Heart left ventricle (tissue), 16 donors: ENCODE data around the gene CCDC148. TPM values are rescaled to one million over a fixed set of nuclear protein-coding genes. Genes with fewer than 3 reads are reported as not detected.

Experiments
- ATAC-seq, 4 donors: fragments of 200-7000 bp; cut with Tn5 transposase; one replicate each; pipeline ENCODE4 v1.9.1; 2020 to 2022; ENCODE audit warnings: moderate library complexity in 4 of 4, mild to moderate bottlenecking in 3 of 4, moderate number of reproducible peaks in 1 of 4
- DNase-seq, 5 donors: peaks; one replicate each; pipeline ENCODE4 v3.0.0-alpha.2; 2020
- H3K27ac ChIP-seq, 12 donors: fragments of 200-600 bp; sonication (generic) in 4 of 12; one replicate each; pipeline versions ENCODE4 v1.5.0 to v1.8.0; 2016 to 2022; ENCODE audit warnings: mild to moderate bottlenecking in 2 of 12
- H3K27me3 ChIP-seq, 9 donors: fragments of 200-600 bp; sonication (generic) in 2 of 9; one replicate each; pipeline versions ENCODE4 v1.5.1 to v1.8.0; 2016 to 2022; ENCODE audit warnings: mild to moderate bottlenecking in 3 of 9
- H3K36me3 ChIP-seq, 9 donors: fragments of 200-600 bp; sonication (generic) in 2 of 9; one replicate each; pipeline versions ENCODE4 v1.5.0 to v1.8.0; 2018 to 2022; ENCODE audit warnings: mild to moderate bottlenecking in 2 of 9
- H3K4me1 ChIP-seq, 12 donors: fragments of 200-600 bp; sonication (generic) in 4 of 12; one replicate each; pipeline versions ENCODE4 v1.5.0 to v1.8.0; 2016 to 2022; ENCODE audit warnings: mild to moderate bottlenecking in 3 of 12
- H3K4me3 ChIP-seq, 12 donors: fragments of 200-600 bp; sonication (generic) in 4 of 12; one replicate each; pipeline versions ENCODE4 v1.5.0 to v1.8.0; 2017 to 2022; ENCODE audit warnings: mild to moderate bottlenecking in 9 of 12, moderate library complexity in 4 of 12
- H3K9me3 ChIP-seq, 12 donors: fragments of 200-600 bp; sonication (generic) in 4 of 12; one replicate each; pipeline versions ENCODE4 v1.5.0 to v1.8.0; 2016 to 2022; ENCODE audit warnings: mild to moderate bottlenecking in 1 of 12
- POLR2A ChIP-seq, 2 donors: fragments of 450-650 bp; IDR thresholded peaks; one replicate each; pipeline ENCODE4 v1.6.1; 2017; ENCODE audit warnings: antibody characterized with exemption in 2 of 2, mild to moderate bottlenecking in 2 of 2, moderate library complexity in 2 of 2
- WGBS, 4 donors: extraction: QIAGEN DNeasy Blood & Tissue Kit in 2 of 4; methylation state at CpG; one replicate each; pipeline versions ENCODE4 v1.1.5 to v1.1.7; 2013 to 2018; 5-methylcytosine and 5-hydroxymethylcytosine counted together
- intact Hi-C, 10 donors: fragments of 100-400 bp; cut with DNase I; formaldehyde crosslinking; loops; one replicate each; pipeline versions ENCODE4 v1.11.1 to v1.14.2; 2022
- polyA plus RNA-seq, 2 donors: library from polyadenylated mRNA; stranded (reverse); fragments of 200-250 nt; gene quantifications; one replicate each; pipeline ENCODE4 v1.2.3, GENCODE V29; 2013
- total RNA-seq, 9 donors: library from RNA; depleted of rRNA in 2 of 9; stranded (reverse); fragments of >200 nt in 2 of 9; fragmentation: NEBNext Ultra II Directional in 3 of 9; extraction: Animal tissue kit (Norgen Biotek cat#: 25700) in 3 of 9; gene quantifications; one replicate each; pipeline versions ENCODE4 v1.1.0 to v1.2.4, GENCODE V29; 2016 to 2023
- TF ChIP-seq, protein P1 (sequence below), 12 donors: fragments of 200-600 bp; sonication (generic) in 4 of 12; IDR thresholded peaks; one replicate each; pipeline versions ENCODE4 v1.5.0 to v1.8.0; 2018 to 2022; ENCODE audit warnings: antibody characterized with exemption in 12 of 12, mild to moderate bottlenecking in 5 of 12
- donor health status: ischemic (EF 13 %, LVEDD 7.1; RV severe dilation, severe dysfunction).
- donor health status: healthy with polysubstance abuse.
- donor health status: DM: no; HTN: yes; CAD: no.
- donor health status: DM: no; HTN: no; CAD: no.
- donor health status: ischemic (EF 25% LVEDD 6.9; RV normal size, moderate dysfunction).
- donor health status: ischemic (EF 25% LVEDD 5.7; RV mildly dilated, moderate dysfunction).
- donor health status: healthy.
- donor health status: DM: yes; HTN: yes; CAD: no.
- donor health status: ischemic (EF 35%, LVEDD 5.7; RV mildly dilated, moderate dysfunction).
- donor health status: nonischemic (EF 11% LVEDD 7.7; RV severe dilation, severe dysfunction).
- donor health status: DM: yes; HTN: yes; CAD: no.
- donor health status: PGD.
- donor health status: ischemic (EF 29% LVEDD 5.4; RV normal size, mild dysfunction).
- donor health status: nonischemic (EF 23%, LVEDD 6.1; RV moderate dilation, normal function).

Gene CCDC148
- total and polyA plus RNA-seq, 11 donors, result 0.24 to 1.2 (median 0.75) TPM; not detected in 2

DNA sequence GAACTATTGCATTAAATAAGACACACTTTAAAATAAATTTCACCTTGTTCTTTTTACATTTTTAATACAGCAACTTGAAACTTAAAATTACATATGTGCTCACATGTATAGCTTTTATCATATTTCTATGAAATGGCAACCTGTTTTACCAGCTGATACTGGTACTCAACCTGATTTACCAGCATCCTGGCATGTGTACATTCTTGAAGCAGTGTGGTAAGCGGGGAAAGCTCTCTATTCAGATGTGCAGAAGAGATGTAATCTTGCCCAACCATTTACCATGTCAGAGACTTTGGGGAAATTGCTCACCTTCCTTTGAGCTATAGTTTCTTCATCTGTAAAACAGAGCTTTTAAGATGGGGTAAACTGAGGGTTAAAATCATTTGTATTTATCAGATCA is 133.2 kb downstream of the CCDC148 start:
- H3K36me3 ChIP-seq, result no peaks in the 10 kb centered on the region
- H3K9me3 ChIP-seq, result peaks cover 0 to 20% (median 0%) of the 10 kb centered on the region in 12 donors
- intact Hi-C loops, result no loop called here
- no peak for DNase-seq
- TF ChIP-seq, protein P1, sequence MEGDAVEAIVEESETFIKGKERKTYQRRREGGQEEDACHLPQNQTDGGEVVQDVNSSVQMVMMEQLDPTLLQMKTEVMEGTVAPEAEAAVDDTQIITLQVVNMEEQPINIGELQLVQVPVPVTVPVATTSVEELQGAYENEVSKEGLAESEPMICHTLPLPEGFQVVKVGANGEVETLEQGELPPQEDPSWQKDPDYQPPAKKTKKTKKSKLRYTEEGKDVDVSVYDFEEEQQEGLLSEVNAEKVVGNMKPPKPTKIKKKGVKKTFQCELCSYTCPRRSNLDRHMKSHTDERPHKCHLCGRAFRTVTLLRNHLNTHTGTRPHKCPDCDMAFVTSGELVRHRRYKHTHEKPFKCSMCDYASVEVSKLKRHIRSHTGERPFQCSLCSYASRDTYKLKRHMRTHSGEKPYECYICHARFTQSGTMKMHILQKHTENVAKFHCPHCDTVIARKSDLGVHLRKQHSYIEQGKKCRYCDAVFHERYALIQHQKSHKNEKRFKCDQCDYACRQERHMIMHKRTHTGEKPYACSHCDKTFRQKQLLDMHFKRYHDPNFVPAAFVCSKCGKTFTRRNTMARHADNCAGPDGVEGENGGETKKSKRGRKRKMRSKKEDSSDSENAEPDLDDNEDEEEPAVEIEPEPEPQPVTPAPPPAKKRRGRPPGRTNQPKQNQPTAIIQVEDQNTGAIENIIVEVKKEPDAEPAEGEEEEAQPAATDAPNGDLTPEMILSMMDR (IDR thresholded peaks at IDR 0.05), result no peak
- no peak for TF ChIP-seq POLR2A (IDR thresholded peaks at IDR 0.05)
- WGBS, 4 donors, result 97 to 100% (median 98%) methylated on average over 1 of the region's 1 CpG
- no peak overlapping the region for H3K4me3 ChIP-seq
- no peaks in the 10 kb centered on the region for H3K4me1 ChIP-seq
- no peak overlapping the region for H3K27ac ChIP-seq
- H3K27me3 ChIP-seq, result no peaks in the 10 kb centered on the region
- no peak for ATAC-seq

DNA sequence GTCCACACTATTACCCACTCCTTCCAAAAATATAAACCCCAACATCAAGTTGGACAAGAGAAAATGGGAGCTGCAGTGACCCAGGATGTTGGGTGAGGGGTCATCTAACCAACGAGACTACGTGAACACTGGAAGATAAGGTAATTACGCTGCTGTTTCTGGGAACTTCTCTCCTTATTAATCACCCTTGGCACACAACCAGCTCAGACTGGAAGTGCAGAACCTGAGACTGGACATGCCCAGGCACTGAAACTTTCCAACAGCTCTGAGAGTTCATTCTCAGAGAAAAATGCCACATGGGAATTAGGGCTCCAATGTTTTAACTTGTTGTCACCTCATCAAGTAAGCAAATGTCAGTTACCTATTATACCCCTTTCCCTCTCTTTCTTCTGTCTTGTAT is 135.3 kb downstream of the CCDC148 start:
- Histone ChIP-seq H3K27ac (no peak overlapping the region), H3K4me3 (no peak overlapping the region), H3K9me3 (peaks cover 0 to 10% (median 0%) of the 10 kb centered on the region in 12 donors), H3K4me1 (peaks cover 0 to 2% (median 0%) of the 10 kb centered on the region in 12 donors), H3K27me3 (no peaks in the 10 kb centered on the region), H3K36me3 (no peaks in the 10 kb centered on the region)
- ATAC-seq (no peak), DNase-seq (no peak)
- 26 to 33% (median 29%) methylated on average over 3 of the region's 3 CpGs for WGBS, 4 donors
- intact Hi-C loops, result no loop called here
- TF ChIP-seq, protein P1 (IDR thresholded peaks at IDR 0.05), result no peak
- no peak for TF ChIP-seq POLR2A (IDR thresholded peaks at IDR 0.05)

DNA sequence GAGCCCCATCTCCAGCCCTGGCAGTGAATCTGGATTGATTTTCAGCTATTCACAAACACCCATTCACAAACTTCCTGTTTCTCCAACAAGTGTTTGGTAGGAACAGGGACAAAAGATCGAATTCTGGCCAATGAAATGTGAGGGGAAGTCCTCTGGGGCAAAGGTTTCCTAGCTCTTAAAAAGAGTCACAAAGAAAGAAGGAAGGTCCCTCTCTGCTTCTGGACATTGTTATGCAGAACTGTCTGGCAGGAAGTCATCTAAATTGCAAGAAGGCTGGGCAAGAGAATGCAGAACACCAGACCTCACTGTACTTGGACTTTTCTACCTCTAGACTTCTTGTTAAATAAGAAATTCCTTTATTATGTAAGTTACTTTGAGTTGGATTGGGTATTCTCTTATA is 137.3 kb downstream of the CCDC148 start:
- no peaks in the 10 kb centered on the region for H3K36me3 ChIP-seq
- ATAC-seq (no peak), DNase-seq (no peak)
- 37 to 64% (median 60%) methylated on average over 1 of the region's 1 CpG for WGBS, 4 donors
- peaks cover 0 to 8% (median 0%) of the 10 kb centered on the region in 12 donors for H3K4me1 ChIP-seq
- peaks cover 0 to 10% (median 0%) of the 10 kb centered on the region in 12 donors for H3K9me3 ChIP-seq
- intact Hi-C loops, result no loop called here
- no peak for TF ChIP-seq POLR2A (IDR thresholded peaks at IDR 0.05)
- TF ChIP-seq, protein P1 (IDR thresholded peaks at IDR 0.05), result no peak
- no peak overlapping the region for H3K4me3 ChIP-seq
- H3K27me3 ChIP-seq, result no peaks in the 10 kb centered on the region
- no peak overlapping the region for H3K27ac ChIP-seq

DNA sequence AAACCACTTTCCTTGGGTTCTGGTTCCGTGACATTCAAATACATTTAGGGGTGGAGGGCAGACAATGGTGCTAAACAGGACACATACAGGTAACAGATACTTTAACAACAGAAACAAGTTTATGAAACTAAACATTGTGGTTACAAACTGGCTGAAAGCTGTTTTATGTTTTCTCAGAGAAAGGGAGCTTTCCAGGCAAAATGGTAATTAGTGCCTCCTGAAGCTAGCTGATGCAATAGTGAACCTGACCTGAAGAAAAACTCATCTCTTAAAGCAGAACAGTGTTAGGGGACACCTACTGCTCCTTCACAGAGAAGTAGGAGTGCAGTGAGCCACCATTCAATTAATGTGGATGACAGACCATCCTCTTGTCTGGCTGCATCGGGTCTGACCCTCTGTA is 138.9 kb downstream of the CCDC148 start:
- DNase-seq (no peak), ATAC-seq (no peak)
- no peaks in the 10 kb centered on the region for H3K27me3 ChIP-seq
- peaks cover 0 to 8% (median 0%) of the 10 kb centered on the region in 12 donors for H3K4me1 ChIP-seq
- peaks cover 0 to 10% (median 0%) of the 10 kb centered on the region in 12 donors for H3K9me3 ChIP-seq
- TF ChIP-seq POLR2A (IDR thresholded peaks at IDR 0.05), result no peak
- TF ChIP-seq, protein P1 (IDR thresholded peaks at IDR 0.05), result no peak
- H3K36me3 ChIP-seq, result no peaks in the 10 kb centered on the region
- no peak overlapping the region for H3K4me3 ChIP-seq
- WGBS, 4 donors, result 82 to 97% (median 95%) methylated on average over 2 of the region's 2 CpGs
- no peak overlapping the region for H3K27ac ChIP-seq
- intact Hi-C loops, result no loop called here
